GM12878 (cell line): Measurements from ENCODE around the gene FAS. TPM values are rescaled to one million over a fixed set of nuclear protein-coding genes. Genes with fewer than 3 reads are reported as not detected.

Experiments
- BCL11A ChIP-seq: IDR thresholded peaks from 2 replicates; pipeline ENCODE4 v1.6.1; 2011; ENCODE audit warnings: low read depth, low read length
- CBX3 ChIP-seq: fragments of 200-600 bp; sonication (generic); IDR thresholded peaks from 2 replicates; pipeline ENCODE4 v1.6.1; 2016; ENCODE audit warnings: low read depth, borderline replicate concordance
- CREM ChIP-seq: IDR thresholded peaks from 2 replicates; pipeline ENCODE4 v1.6.1; 2014; ENCODE audit warnings: antibody characterized with exemption, low read depth
- DPF2 ChIP-seq: fragments of 450-650 bp; IDR thresholded peaks from 2 replicates; pipeline ENCODE4 v1.6.1; 2017; ENCODE audit warnings: mild to moderate bottlenecking
- EP300 ChIP-seq, 2 experiments: fragments of 150-350 bp in 1 of 2; IDR thresholded peaks; 2 replicates each; pipeline ENCODE4 v1.6.1; 2011 to 2012; ENCODE audit warnings: low read depth in 2 of 2, low read length in 2 of 2, borderline replicate concordance in 1 of 2, improper control_type of control experiment in 1 of 2, inconsistent platforms in 1 of 2; ENCODE audit not compliant: control insufficient read depth in 1 of 2
- ESRRA ChIP-seq: IDR thresholded peaks from 2 replicates; pipeline ENCODE4 v1.6.1; 2012; ENCODE audit warnings: mild to moderate bottlenecking, low read length, improper control_type of control experiment
- FOXK2 ChIP-seq: fragments of 450-650 bp; IDR thresholded peaks from 2 replicates; pipeline ENCODE4 v1.6.1; 2017; ENCODE audit warnings: mild to moderate bottlenecking, moderate library complexity
- FOXM1 ChIP-seq: IDR thresholded peaks from 2 replicates; pipeline ENCODE4 v1.6.1; 2012; ENCODE audit warnings: low read depth, mild to moderate bottlenecking, inconsistent platforms, low read length, moderate library complexity
- GABPA ChIP-seq: IDR thresholded peaks from 2 replicates; pipeline ENCODE4 v1.6.1; 2014; ENCODE audit warnings: antibody characterized with exemption, low read depth, mild to moderate bottlenecking, inconsistent platforms
- HDAC2 ChIP-seq: fragments of 200-600 bp; sonication (generic); IDR thresholded peaks from 2 replicates; pipeline ENCODE4 v1.6.1; 2017
- IRF4 ChIP-seq: IDR thresholded peaks from 2 replicates; pipeline ENCODE4 v1.6.1; 2011; ENCODE audit warnings: low read depth, low read length
- MEF2B ChIP-seq: fragments of 450-650 bp; IDR thresholded peaks from 2 replicates; pipeline ENCODE4 v1.6.1; 2018; ENCODE audit warnings: mild to moderate bottlenecking, moderate library complexity; ENCODE audit not compliant: partially characterized antibody, poor library complexity, severe bottlenecking
- MTA2 ChIP-seq: fragments of 450-650 bp; IDR thresholded peaks from 2 replicates; pipeline ENCODE4 v1.6.1; 2016; ENCODE audit warnings: low read depth, mild to moderate bottlenecking, moderate library complexity
- MYB ChIP-seq: fragments of 150-350 bp; IDR thresholded peaks from 2 replicates; pipeline ENCODE4 v1.6.1; 2014; ENCODE audit warnings: mild to moderate bottlenecking, low read depth, low read length, borderline replicate concordance
- POLR2A ChIP-seq: IDR thresholded peaks from 2 replicates; pipeline ENCODE4 v1.6.1; 2011; ENCODE audit warnings: low read depth, mild to moderate bottlenecking, low read length
- POLR2AphosphoS2 ChIP-seq: IDR thresholded peaks from 2 replicates; pipeline ENCODE4 v1.6.1; 2011; ENCODE audit warnings: low read depth, mild to moderate bottlenecking, low read length, improper control_type of control experiment, moderate library complexity
- SMAD5 ChIP-seq: IDR thresholded peaks from 2 replicates; pipeline ENCODE4 v1.6.1; 2016; ENCODE audit warnings: antibody characterized with exemption, low read depth
- SPI1 ChIP-seq: IDR thresholded peaks from 2 replicates; pipeline ENCODE4 v1.6.1; 2011; ENCODE audit warnings: low read depth, mild to moderate bottlenecking, low read length, moderate library complexity, borderline replicate concordance; ENCODE audit not compliant: insufficient read depth
- SREBF2 ChIP-seq: IDR thresholded peaks from 2 replicates; pipeline ENCODE4 v1.6.1; 2012; ENCODE audit warnings: mild to moderate bottlenecking, low read length
- STAT1 ChIP-seq: fragments of 450-650 bp; conservative IDR thresholded peaks from 2 replicates; pipeline ENCODE4 v1.6.1; 2014; ENCODE audit warnings: antibody characterized with exemption, mild to moderate bottlenecking
- TAF1 ChIP-seq: IDR thresholded peaks from 2 replicates; pipeline ENCODE4 v1.6.1; 2011; ENCODE audit warnings: mild to moderate bottlenecking, low read depth, low read length, borderline replicate concordance
- YY1 ChIP-seq: IDR thresholded peaks from 2 replicates; pipeline ENCODE4 v1.6.1; 2011; ENCODE audit warnings: low read depth, mild to moderate bottlenecking, low read length
- ZNF207 ChIP-seq: fragments of 450-650 bp; IDR thresholded peaks from 2 replicates; pipeline ENCODE4 v1.6.1; 2014; ENCODE audit warnings: antibody characterized with exemption, mild to moderate bottlenecking, borderline replicate concordance
- polyA plus RNA-seq, 11 experiments: library from polyadenylated mRNA; depleted of rRNA in 4 of 11; unstranded in 6 of 11; stranded (reverse) in 5 of 11; fragments of >200 nt; fragmentation: Nextera tagmentation in 4 of 11; fragmentation: Illumina TruSeq in 1 of 11; extraction: Ambion mirVana in 4 of 11; extraction: Trizol in 1 of 11; gene quantifications; 1 replicate in 1 of 11; 2 replicates in 10 of 11; pipeline versions ENCODE4 v1.2.1 to v1.2.3, GENCODE V29; 2011 to 2016; ENCODE audit warnings: inconsistent platforms in 2 of 11, missing spikeins in 2 of 11, low read depth in 1 of 11
- total RNA-seq, 4 experiments: library from RNA; depleted of rRNA in 3 of 4; stranded (reverse); fragments of >200 nt in 3 of 4; fragmentation: Illumina TruSeq in 1 of 4; extraction: Trizol in 1 of 4; gene quantifications; 2 replicates each; pipeline versions ENCODE4 v1.2.1 to v1.2.3, GENCODE V29; 2013 to 2021
- TF ChIP-seq, protein P1 (sequence below): IDR thresholded peaks from 2 replicates; pipeline ENCODE4 v1.6.1; 2012; ENCODE audit warnings: low read length, inconsistent platforms
- TF ChIP-seq, protein P2 (sequence below): IDR thresholded peaks from 2 replicates; pipeline ENCODE4 v1.6.1; 2011; ENCODE audit warnings: low read depth, mild to moderate bottlenecking, low read length, moderate library complexity, borderline replicate concordance; ENCODE audit errors: extremely low read depth
- TF ChIP-seq, protein P3 (sequence below): IDR thresholded peaks from 2 replicates; pipeline ENCODE4 v1.6.1; 2012; ENCODE audit warnings: mild to moderate bottlenecking, low read depth, low read length
- TF ChIP-seq, protein P4 (sequence below): fragments of 150-350 bp; IDR thresholded peaks from 2 replicates; pipeline ENCODE4 v1.6.1; 2014; ENCODE audit warnings: mild to moderate bottlenecking, low read depth, low read length

Gene FAS
- total and polyA plus RNA-seq, 10 of the 15 experiments (the other 5 are each of a cell fraction or from before 2014, with no cell fraction given) = 50.1 to 147 (median 69.9) TPM

DNA sequence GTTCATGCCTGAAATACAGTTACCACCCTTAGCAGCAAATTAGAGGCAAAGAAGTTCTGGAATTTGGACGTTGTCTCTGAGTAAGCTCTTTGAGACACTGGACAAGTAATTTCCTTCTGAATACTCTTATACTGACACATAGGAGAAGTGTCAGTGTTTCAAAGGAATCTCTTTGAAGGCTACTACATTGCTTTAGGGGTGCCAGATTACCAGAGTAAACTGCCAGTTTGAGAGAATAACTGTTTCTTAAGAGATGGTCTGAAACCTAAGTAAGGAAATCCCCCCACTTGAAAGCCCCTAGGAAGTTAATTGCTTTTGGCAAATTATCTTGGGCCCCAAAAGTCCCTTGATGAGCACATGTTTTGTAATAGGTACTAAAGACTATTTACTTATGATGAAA, 3.4 kb downstream of the FAS start (continued):
- TF ChIP-seq MTA2 (peak; percentile 84), ESRRA (no peak), MEF2B (peak; percentile 17), FOXM1 (peak; percentile 44; the same call in 1 of the 2 replicates), POLR2A (no peak), MYB (no peak), HDAC2 (no peak), IRF4 (no peak), TAF1 (peak; percentile 56), SPI1 (no peak), EP300 (IDR thresholded peaks at IDR 0.05; ENCODE audit: borderline replicate concordance in 1 of 2, control insufficient read depth in 1 of 2, low read depth in 2 of 2, low read length in 2 of 2) (0 out of 4 replicates have a peak, but pooled peaks of 1 of the 2 experiments have one; percentile 9), STAT1 (no peak), POLR2AphosphoS2 (no peak), FOXK2 (no peak), YY1 (no peak), SREBF2 (no peak), ZNF207 (no peak), BCL11A (peak; percentile 66; the same call in 1 of the 2 replicates), CREM (no peak), SMAD5 (peak; percentile 63; the same call in 1 of the 2 replicates), CBX3 (no peak), GABPA (no peak), DPF2 (peak; percentile 42; the same call in 1 of the 2 replicates)
- TF ChIP-seq, protein P1, sequence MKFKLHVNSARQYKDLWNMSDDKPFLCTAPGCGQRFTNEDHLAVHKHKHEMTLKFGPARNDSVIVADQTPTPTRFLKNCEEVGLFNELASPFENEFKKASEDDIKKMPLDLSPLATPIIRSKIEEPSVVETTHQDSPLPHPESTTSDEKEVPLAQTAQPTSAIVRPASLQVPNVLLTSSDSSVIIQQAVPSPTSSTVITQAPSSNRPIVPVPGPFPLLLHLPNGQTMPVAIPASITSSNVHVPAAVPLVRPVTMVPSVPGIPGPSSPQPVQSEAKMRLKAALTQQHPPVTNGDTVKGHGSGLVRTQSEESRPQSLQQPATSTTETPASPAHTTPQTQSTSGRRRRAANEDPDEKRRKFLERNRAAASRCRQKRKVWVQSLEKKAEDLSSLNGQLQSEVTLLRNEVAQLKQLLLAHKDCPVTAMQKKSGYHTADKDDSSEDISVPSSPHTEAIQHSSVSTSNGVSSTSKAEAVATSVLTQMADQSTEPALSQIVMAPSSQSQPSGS = no peak
- TF ChIP-seq, protein P2, sequence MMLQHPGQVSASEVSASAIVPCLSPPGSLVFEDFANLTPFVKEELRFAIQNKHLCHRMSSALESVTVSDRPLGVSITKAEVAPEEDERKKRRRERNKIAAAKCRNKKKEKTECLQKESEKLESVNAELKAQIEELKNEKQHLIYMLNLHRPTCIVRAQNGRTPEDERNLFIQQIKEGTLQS = no peak
- TF ChIP-seq, protein P3, sequence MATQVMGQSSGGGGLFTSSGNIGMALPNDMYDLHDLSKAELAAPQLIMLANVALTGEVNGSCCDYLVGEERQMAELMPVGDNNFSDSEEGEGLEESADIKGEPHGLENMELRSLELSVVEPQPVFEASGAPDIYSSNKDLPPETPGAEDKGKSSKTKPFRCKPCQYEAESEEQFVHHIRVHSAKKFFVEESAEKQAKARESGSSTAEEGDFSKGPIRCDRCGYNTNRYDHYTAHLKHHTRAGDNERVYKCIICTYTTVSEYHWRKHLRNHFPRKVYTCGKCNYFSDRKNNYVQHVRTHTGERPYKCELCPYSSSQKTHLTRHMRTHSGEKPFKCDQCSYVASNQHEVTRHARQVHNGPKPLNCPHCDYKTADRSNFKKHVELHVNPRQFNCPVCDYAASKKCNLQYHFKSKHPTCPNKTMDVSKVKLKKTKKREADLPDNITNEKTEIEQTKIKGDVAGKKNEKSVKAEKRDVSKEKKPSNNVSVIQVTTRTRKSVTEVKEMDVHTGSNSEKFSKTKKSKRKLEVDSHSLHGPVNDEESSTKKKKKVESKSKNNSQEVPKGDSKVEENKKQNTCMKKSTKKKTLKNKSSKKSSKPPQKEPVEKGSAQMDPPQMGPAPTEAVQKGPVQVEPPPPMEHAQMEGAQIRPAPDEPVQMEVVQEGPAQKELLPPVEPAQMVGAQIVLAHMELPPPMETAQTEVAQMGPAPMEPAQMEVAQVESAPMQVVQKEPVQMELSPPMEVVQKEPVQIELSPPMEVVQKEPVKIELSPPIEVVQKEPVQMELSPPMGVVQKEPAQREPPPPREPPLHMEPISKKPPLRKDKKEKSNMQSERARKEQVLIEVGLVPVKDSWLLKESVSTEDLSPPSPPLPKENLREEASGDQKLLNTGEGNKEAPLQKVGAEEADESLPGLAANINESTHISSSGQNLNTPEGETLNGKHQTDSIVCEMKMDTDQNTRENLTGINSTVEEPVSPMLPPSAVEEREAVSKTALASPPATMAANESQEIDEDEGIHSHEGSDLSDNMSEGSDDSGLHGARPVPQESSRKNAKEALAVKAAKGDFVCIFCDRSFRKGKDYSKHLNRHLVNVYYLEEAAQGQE = no peak
- TF ChIP-seq, protein P4, sequence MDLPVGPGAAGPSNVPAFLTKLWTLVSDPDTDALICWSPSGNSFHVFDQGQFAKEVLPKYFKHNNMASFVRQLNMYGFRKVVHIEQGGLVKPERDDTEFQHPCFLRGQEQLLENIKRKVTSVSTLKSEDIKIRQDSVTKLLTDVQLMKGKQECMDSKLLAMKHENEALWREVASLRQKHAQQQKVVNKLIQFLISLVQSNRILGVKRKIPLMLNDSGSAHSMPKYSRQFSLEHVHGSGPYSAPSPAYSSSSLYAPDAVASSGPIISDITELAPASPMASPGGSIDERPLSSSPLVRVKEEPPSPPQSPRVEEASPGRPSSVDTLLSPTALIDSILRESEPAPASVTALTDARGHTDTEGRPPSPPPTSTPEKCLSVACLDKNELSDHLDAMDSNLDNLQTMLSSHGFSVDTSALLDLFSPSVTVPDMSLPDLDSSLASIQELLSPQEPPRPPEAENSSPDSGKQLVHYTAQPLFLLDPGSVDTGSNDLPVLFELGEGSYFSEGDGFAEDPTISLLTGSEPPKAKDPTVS = no peak
